Caco-2 (cell line): Measurements from ENCODE around the gene ST3GAL3. TPM values are rescaled to one million over a fixed set of nuclear protein-coding genes. Genes with fewer than 3 reads are reported as not detected.

Source experiments
- BruUV-seq: library from RNA; stranded (reverse); fragments of 400-500 nt; replicated peaks from 2 replicates; lab custom pipeline; 2021; lab: Mats Ljungman, UMichigan
- CTCF ChIA-PET: fragments of 300-600 bp; sonication (Branson Sonifier 250); formaldehyde crosslinking; loops from one replicate; lab custom pipeline; 2022; ENCODE audit warnings: antibody characterized with exemption; lab: Charles Lee
- POLR2A ChIA-PET: fragments of 300-600 bp; sonication (Branson Sonifier 250); formaldehyde crosslinking; loops from one replicate; lab custom pipeline; 2022; ENCODE audit warnings: antibody characterized with exemption; lab: Charles Lee
- DNase-seq, 2 experiments: peaks; one replicate each; pipeline versions ENCODE4 v3.0.0 to v3.0.0-alpha.2; 2020 to 2022
- H3K27me3 ChIP-seq: replicated peaks from 2 replicates; pipeline ENCODE4 v1.6.0; 2011; ENCODE audit warnings: low read length; ENCODE audit not compliant: control insufficient read depth, insufficient read depth
- H3K36me3 ChIP-seq: 2 replicates; pipeline ENCODE4 v1.5.1; 2011; ENCODE audit warnings: low read length; ENCODE audit not compliant: control insufficient read depth, insufficient read depth
- H3K4me1 ChIP-seq: fragments of 250-450 bp; sonication (Bioruptor Pico); 2 replicates; pipeline ENCODE4 v1.5.1; 2020; ENCODE audit warnings: mild to moderate bottlenecking
- H3K4me3 ChIP-seq: 2 replicates; pipeline ENCODE4 v1.5.1; 2011; ENCODE audit warnings: low read depth, mild to moderate bottlenecking, control low read depth, low read length
- H3K9me3 ChIP-seq: fragments of 250-450 bp; sonication (Bioruptor Pico); 2 replicates; pipeline ENCODE4 v1.5.1; 2020; ENCODE audit warnings: mild to moderate bottlenecking, moderate library complexity
- H3K27ac Mint-ChIP-seq: one replicate; pipeline ENCODE4 v1.8.0; 2022; ENCODE audit warnings: mixed read lengths; ENCODE audit not compliant: unreplicated experiment
- H3K27me3 Mint-ChIP-seq: one replicate; pipeline ENCODE4 v1.8.0; 2022; ENCODE audit warnings: mixed read lengths; ENCODE audit not compliant: insufficient read depth, unreplicated experiment
- H3K36me3 Mint-ChIP-seq: one replicate; pipeline ENCODE4 v1.8.0; 2022; ENCODE audit warnings: mild to moderate bottlenecking, mixed read lengths; ENCODE audit not compliant: insufficient read depth, unreplicated experiment
- H3K4me1 Mint-ChIP-seq: one replicate; pipeline ENCODE4 v1.8.0; 2022; ENCODE audit warnings: low read depth, mixed read lengths; ENCODE audit not compliant: unreplicated experiment
- H3K4me3 Mint-ChIP-seq: one replicate; pipeline ENCODE4 v1.8.0; 2022; ENCODE audit warnings: mild to moderate bottlenecking, moderate library complexity, mixed read lengths; ENCODE audit not compliant: unreplicated experiment
- H3K9me3 Mint-ChIP-seq: one replicate; pipeline ENCODE4 v1.8.0; 2022; ENCODE audit warnings: mixed read lengths; ENCODE audit not compliant: unreplicated experiment
- intact Hi-C: fragments of 100-400 bp; cut with micrococcal nuclease; formaldehyde crosslinking; loops from one replicate; pipeline ENCODE4 v1.10.0; 2022; ENCODE audit not compliant: unreplicated experiment
- total RNA-seq: library from RNA; stranded (reverse); gene quantifications from 2 replicates; pipeline ENCODE4 v1.2.3, GENCODE V29; 2022
- TF ChIP-seq, protein P1 (sequence below), 2 experiments: fragments of 200-600 bp in 1 of 2; IDR thresholded peaks; 1 replicate in 1 of 2; 2 replicates in 1 of 2; pipeline versions ENCODE4 v1.5.1 to v1.8.0; 2011 to 2022; ENCODE audit warnings: antibody characterized with exemption in 1 of 2, control low read depth in 1 of 2, inconsistent platforms in 1 of 2, low read depth in 1 of 2, low read length in 1 of 2, mild to moderate bottlenecking in 1 of 2, moderate library complexity in 1 of 2; ENCODE audit not compliant: insufficient read depth in 1 of 2, severe bottlenecking in 1 of 2, unreplicated experiment in 1 of 2

The ST3GAL3 gene
- total RNA-seq, 1 experiment from 2014 or later = 5.6 TPM

DNA sequence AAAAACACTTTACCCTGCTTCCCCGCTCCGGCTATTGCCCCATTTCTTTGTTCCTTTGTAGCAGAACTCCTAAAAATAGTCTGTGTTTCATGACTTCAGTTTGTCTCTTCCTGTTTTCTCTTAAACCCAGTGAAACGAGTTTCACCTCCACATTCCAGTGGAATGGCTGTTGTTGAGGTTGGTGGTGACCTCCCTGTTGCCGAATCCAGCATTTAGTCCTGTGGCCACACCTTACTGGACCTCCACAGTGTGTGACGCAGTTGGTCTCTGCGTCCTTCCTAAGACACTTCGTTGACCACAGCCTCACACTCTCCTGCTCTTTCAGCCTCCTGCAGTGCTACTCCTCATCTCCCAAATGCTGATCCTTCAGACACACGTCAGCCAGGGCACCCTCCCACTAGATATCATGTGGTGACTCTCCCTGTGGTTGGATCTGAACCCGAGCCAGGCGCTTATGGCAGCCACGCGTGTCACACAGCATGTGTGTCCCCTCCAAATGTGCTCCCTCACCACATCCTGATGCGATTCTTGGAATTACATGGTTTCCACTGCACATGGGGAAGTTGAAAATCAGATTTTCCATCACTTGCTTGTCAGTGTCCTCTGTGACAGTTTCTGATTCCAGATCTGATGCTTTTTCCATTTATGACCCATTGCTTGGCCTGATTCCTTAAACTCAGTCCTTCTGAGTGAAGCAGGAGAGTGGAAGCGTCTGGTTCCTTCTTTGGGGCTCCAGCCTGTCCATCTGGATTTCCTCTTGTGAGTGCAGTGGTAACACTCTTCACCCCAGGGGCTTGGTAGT, 127.1 kb downstream of the ST3GAL3 start:
- CTCF ChIA-PET = no interaction called here

DNA sequence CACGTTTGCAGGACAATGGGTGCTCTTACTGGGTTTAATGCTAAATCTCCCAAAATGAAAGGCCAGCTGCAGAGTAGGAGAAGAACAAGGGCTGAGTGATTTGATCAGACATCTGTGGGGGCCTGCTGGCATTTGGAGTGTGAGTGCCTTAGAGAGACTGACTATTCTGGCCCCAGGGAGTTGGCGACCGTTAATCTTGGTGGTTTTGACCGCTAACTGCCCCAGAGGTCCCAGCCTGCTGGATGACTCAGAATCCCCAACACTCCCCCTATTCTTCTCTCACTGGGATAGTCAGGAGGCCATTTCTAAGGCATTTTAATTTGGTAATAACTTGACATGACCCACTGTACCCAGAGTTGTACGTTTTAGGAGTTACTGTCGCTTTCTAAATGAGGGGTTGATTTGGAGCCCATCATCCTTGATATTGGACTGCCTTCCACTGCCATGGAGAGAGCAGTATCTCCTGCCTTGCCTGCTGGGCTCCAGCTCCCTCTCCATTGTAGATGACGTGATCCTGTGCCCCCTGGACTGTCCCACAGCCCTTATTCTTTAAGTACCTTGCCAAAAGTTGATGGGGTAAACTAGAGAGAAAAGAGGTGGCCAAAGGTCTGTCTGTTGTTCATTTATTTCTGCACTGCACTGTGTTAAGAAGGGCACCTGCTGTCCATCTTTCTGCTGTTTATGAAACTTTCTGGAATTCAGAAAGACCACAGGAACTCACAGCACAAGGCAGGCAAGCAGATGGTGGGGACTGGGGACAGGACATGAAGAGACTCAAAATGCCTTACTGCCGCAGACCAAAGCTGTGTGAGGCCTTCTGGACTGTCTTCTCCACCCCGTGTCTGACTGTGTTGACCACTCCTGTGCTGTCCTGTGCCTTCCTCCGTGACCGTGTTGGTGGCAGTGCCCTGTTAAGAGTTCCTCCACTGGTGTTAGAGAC, 128.0 kb downstream of the ST3GAL3 start:
- H3K27ac Mint-ChIP-seq = no peak overlapping the region
- H3K36me3 Mint-ChIP-seq = no peaks in the 10 kb centered on the region
- no peak overlapping the region for H3K4me3 ChIP-seq
- H3K36me3 ChIP-seq = no peaks in the 10 kb centered on the region
- no peak for DNase-seq
- no peak overlapping the region for H3K4me3 Mint-ChIP-seq
- no peaks in the 10 kb centered on the region for H3K4me1 Mint-ChIP-seq
- no peaks in the 10 kb centered on the region for H3K27me3 Mint-ChIP-seq
- BruUV-seq = no TSS peak
- POLR2A ChIA-PET = no interaction called here
- intact Hi-C loops = no loop called here
- no peaks in the 10 kb centered on the region for H3K9me3 ChIP-seq
- H3K27me3 ChIP-seq = no peaks in the 10 kb centered on the region
- H3K4me1 ChIP-seq = no peaks in the 10 kb centered on the region
- TF ChIP-seq, protein P1, sequence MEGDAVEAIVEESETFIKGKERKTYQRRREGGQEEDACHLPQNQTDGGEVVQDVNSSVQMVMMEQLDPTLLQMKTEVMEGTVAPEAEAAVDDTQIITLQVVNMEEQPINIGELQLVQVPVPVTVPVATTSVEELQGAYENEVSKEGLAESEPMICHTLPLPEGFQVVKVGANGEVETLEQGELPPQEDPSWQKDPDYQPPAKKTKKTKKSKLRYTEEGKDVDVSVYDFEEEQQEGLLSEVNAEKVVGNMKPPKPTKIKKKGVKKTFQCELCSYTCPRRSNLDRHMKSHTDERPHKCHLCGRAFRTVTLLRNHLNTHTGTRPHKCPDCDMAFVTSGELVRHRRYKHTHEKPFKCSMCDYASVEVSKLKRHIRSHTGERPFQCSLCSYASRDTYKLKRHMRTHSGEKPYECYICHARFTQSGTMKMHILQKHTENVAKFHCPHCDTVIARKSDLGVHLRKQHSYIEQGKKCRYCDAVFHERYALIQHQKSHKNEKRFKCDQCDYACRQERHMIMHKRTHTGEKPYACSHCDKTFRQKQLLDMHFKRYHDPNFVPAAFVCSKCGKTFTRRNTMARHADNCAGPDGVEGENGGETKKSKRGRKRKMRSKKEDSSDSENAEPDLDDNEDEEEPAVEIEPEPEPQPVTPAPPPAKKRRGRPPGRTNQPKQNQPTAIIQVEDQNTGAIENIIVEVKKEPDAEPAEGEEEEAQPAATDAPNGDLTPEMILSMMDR (IDR thresholded peaks at IDR 0.05; ENCODE audit: insufficient read depth in 1 of 2, low read depth in 1 of 2, low read length in 1 of 2, severe bottlenecking in 1 of 2, unreplicated experiment in 1 of 2) = no peak
- CTCF ChIA-PET = no interaction called here
- no peaks in the 10 kb centered on the region for H3K9me3 Mint-ChIP-seq

More for the DNA sequence above, 127.1 kb downstream of the ST3GAL3 start:
- no peak overlapping the region for H3K4me3 ChIP-seq
- no peaks in the 10 kb centered on the region for H3K36me3 ChIP-seq
- intact Hi-C loops = no loop called here
- TF ChIP-seq, protein P1 (IDR thresholded peaks at IDR 0.05; ENCODE audit: insufficient read depth in 1 of 2, low read depth in 1 of 2, low read length in 1 of 2, severe bottlenecking in 1 of 2, unreplicated experiment in 1 of 2) = no peak
- POLR2A ChIA-PET = no interaction called here
- Mint-ChIP-seq H3K36me3 (no peaks in the 10 kb centered on the region), H3K4me1 (no peaks in the 10 kb centered on the region), H3K4me3 (no peak overlapping the region), H3K27ac (no peak overlapping the region), H3K27me3 (no peaks in the 10 kb centered on the region), H3K9me3 (no peaks in the 10 kb centered on the region)
- no peaks in the 10 kb centered on the region for H3K27me3 ChIP-seq
- H3K4me1 ChIP-seq = no peaks in the 10 kb centered on the region
- no TSS peak for BruUV-seq
- H3K9me3 ChIP-seq = no peaks in the 10 kb centered on the region
- no peak for DNase-seq

DNA sequence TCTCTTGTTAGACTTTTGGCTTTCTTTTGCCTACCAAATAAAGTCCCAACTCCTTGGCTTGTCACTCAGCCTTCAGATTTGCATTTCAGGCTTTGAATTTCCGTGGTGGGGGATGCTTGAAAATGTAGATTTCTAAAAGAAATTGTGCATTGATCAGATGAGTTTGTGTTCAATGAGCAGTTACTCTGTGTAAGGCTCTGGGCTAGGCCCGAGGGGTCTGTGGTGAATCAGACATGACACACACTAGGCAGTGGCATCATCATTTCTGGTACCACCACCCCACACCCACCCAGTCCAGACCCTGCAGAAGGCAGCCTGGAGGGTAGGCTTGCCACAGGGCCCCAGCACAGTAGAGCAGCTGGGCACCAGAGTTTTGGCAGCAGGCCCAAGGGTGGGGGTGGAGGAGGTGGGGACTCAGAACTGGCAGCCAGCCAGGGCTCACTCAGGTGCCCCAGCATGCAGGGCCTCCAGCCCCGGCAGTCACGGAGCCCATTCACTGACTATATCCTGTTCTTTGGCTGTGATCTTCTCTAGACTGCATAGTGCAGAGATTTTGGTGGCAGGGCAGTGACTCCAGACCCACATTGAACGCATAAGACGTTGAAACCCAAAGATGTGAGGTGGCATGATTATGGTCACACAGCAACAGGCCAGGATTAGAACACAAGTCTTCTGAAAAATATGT, 129.1 kb downstream of the ST3GAL3 start:
- intact Hi-C loops = no loop called here
- H3K4me1 Mint-ChIP-seq = no peaks in the 10 kb centered on the region
- POLR2A ChIA-PET = no interaction called here

More for the DNA sequence above, 129.1 kb downstream of the ST3GAL3 start:
- Mint-ChIP-seq H3K36me3 (no peaks in the 10 kb centered on the region), H3K27ac (no peak overlapping the region), H3K4me3 (no peak overlapping the region), H3K27me3 (no peaks in the 10 kb centered on the region), H3K9me3 (no peaks in the 10 kb centered on the region)
- CTCF ChIA-PET = no interaction called here
- no peak for DNase-seq
- BruUV-seq = no TSS peak
- no peaks in the 10 kb centered on the region for H3K9me3 ChIP-seq
- H3K36me3 ChIP-seq = no peaks in the 10 kb centered on the region
- H3K4me3 ChIP-seq = no peak overlapping the region
- no peaks in the 10 kb centered on the region for H3K27me3 ChIP-seq
- TF ChIP-seq, protein P1 (IDR thresholded peaks at IDR 0.05; ENCODE audit: insufficient read depth in 1 of 2, low read depth in 1 of 2, low read length in 1 of 2, severe bottlenecking in 1 of 2, unreplicated experiment in 1 of 2) = no peak
- H3K4me1 ChIP-seq = no peaks in the 10 kb centered on the region
